ENCODE data around the gene PEAK3.
A peak's percentile ranks its signal among the peaks of the same experiment; 100 is the strongest.

The PEAK3 gene

DNA sequence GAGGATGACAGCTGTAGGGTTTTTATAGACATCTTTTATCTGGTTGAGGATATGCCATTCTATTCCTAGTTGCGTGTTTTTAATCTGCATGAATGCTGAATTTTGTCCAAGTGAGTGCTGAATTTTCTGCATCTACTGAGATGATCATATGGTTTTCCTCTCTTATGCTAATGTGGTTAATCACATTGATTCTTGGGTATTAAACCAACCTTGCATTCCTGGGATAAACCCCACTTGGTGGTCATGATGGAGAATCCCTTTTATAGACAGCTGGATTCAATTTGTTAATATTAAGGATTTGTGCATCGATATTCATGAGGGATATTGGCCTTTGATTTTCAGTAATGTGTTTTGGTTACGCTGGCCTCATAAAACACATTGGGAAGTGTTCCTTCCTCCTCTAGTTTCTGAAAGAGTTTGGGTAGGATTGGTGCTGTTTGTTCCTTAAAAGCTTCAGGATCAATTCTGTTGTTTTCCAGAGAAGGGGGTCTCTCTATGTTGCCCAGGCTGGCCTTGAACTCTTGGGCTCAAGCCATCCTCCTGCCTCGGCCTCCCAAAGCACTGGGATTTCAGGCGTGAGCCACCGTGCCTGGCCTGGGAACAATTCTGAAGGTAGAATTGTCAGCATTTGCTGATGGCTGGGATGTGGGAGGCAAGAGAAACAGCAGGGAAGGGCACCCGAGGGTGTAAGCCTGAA, 33.3 kb upstream of the PEAK3 start:
- DNase-seq = no peak

- no peak for DNase-seq
Measured at GRCh38 chr19:2312820-2313501, 31.0 kb upstream of the PEAK3 start.

GRCh38 chr19:2311093-2311492, 29.1 kb upstream of the PEAK3 start:
- no peak for DNase-seq

DNA sequence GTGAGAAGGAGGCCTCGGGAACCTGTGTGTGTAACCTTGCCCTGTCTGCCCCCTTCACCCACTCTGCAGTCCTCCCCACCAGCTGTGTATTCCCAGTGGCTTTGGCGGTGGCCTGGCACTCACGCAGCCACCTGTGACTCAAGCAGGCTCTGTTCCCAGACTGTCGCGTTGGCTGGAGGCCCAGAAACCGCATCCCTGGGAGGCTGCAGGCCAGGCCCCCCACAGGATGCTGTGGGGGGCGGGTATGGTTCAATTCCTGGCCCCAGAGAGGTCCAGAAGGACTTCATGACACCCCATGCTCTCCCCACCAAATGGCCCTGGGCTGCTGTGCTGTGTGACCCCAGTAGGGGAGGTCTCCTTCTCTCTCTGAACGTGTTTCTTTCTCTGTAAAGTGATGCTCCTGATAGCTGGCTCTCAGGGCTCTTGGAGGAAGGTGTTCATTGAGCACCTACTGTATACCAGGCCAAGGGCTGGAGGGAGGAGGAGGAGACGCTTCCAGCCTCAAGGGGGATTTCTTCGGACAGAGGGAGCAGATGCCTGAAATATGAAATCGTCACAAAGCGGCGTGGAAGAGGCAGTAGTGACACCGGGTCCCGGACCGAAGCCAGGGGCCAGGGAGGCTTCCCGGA, 27.9 kb upstream of the PEAK3 start:
- no peak for DNase-seq

- DNase-seq = no peak
Measured at GRCh38 chr19:2308114-2308556, 26.2 kb upstream of the PEAK3 start, which contains the start of gene LINGO3. Gene LINGO3, minus strand, starts transcription at chr19:2308154. Its CDS starts 16,378 bp downstream, at chr19:2291776.

DNA sequence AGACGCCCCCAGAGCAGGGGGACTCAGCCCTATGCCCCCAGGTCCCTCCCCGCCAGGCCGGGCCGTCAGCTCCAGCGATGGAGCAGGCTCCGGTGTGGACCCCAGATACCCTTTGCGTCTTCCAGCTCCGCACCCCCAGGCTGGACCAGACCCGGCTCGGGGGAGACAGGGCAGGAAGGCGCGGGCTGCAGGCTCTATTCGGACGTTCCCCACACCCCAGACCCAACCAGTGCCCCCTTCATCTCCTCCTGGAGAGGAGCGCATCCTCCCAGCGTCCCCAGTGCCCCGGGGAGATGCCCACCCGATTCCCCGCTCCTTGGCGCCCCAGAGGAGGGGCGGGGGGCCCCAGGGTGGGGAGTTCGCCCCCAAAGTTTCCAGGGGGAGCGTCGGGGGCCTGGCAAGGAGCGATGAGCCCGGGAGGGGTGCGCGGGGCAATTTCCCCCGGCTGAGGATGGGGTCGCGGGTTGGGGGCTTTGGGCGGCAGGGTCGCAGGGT, 25.6 kb upstream of the PEAK3 start:
- DNase-seq = no peak

DNA sequence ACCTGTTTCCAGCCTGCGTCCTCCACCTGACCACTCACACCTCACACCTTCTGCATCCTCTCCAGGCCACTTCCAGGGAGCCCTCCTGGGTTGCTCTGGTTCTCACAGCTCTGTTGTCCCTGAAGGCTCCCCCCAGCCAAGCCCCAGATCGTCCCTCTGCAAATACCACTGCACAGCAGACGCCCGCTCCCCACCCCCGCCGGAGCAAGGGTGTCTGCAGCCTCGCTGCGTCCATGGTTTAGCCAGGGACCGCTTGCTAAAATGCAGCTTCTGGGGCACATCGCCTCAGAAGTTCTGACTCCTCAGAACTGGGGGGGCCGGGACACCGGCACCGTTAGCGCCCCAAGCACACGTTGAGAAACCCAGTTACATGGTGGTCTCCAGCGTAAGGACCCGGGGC, 25.0 kb upstream of the PEAK3 start:
- DNase-seq = no peak

DNA sequence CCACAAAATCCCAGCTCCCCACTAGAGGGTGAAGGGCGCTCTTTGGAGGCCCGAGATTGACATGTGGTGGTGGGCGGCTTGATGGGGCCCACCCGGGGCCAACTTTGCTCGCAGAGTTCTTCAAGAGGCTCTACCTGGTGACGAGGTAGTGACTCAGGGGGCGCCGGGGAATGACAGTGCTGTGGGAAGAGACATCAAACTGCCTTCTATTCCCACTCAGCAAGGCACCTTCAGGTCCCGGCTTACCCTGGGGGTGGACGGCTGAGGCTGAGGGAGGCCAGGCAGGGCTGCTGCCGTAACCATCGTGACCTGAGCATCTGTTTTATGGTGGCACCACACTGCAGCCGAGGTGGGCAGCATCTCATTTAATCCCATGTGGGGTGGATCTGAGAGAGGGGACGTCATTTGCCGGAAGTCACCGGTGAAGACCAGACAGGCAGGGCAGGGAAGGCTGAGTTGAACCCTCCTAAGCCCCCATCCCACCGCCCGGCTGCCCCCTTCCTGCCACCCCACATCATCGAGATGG, 24.4 kb upstream of the PEAK3 start:
- no peak for DNase-seq

DNA sequence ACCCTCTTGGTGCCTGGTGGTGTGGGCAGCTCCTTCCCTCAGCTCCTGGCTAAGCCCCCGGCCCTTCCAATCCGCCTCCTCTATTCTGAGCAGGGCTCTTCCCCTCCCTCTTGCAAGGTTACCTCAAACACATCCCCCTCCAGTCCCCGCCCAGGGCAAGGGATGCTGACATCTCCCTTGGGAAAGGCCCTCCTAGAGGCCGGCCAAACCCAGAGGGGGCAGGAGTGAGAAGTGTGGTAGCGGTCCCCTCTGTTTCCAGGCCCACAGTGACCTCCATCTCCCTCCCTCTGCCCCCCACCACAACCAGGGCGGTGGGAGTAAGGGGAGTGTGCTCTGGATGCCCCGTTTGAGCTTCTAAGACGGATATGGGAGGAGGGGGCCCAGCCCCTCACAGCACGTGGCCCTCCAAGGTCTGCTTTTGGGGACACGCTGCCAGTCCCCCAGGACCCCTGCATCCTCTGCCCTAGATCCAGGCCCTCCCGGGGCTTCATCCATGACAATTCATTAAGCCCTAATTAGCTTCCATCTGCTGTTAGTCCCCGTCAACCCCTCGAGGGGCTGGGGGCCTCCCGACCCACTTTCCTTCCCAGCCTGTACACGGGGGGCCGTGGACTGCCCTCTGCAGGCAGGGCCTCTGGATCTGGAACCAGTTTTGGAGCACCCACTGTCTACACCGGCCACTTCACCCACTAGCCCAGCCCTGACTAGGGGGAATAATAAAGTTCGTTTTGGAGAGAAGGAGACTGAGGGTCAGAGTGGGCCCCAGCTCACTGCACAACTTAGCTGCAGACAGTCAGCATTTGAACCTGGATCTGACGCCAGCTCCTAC, 23.7 kb upstream of the PEAK3 start:
- no peak for DNase-seq

GRCh38 chr19:2303211-2303798, 21.3 kb upstream of the PEAK3 start:
- DNase-seq = no peak

DNA sequence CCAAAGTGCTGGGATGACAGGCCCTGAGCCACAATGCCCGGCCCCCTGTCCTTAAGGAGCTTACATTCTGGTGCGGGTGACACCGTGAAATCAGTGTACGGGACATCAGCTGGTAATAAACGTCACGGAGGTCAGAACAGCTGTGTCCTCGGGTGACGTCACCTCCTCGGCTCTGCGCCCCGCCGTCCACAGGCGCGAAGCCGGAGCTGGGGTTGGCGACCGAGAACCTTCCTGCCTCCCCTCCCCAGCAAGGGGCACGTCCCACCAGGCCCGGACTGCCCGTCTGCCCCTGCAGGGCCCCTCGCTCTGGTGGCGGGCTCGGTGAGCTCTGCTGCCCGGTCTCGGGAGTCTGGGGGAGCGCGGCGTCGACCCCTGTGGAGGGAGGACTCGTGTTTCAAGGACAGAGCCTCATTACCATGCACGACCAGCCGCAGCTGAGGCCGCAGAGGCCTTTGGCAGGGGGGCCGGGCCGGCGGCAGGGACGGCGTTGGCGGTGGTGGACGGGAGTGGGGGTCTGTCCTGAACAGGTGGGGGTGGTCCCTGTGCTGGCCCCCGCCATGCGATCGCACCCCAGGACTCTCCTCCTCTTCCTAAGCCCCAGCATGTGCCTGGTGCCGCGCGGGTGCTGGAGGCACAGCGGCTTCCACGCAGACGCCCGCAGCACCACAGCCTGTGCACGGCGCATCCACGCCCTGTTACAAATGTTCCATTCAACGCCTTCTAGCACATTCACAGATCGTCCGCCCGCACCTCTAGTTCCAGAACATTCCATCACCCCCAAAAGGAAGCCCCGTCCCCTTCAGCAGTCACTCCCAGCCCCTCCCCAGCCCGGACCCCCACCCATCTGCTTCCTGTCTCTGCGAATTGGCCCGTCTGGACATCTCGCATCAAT, 20.6 kb upstream of the PEAK3 start:
- DNase-seq = no peak

GRCh38 chr19:2300533-2300932, 18.6 kb upstream of the PEAK3 start:
- no peak for DNase-seq

- DNase-seq = no peak
Measured at GRCh38 chr19:2296141-2296540, 14.2 kb upstream of the PEAK3 start.

DNA sequence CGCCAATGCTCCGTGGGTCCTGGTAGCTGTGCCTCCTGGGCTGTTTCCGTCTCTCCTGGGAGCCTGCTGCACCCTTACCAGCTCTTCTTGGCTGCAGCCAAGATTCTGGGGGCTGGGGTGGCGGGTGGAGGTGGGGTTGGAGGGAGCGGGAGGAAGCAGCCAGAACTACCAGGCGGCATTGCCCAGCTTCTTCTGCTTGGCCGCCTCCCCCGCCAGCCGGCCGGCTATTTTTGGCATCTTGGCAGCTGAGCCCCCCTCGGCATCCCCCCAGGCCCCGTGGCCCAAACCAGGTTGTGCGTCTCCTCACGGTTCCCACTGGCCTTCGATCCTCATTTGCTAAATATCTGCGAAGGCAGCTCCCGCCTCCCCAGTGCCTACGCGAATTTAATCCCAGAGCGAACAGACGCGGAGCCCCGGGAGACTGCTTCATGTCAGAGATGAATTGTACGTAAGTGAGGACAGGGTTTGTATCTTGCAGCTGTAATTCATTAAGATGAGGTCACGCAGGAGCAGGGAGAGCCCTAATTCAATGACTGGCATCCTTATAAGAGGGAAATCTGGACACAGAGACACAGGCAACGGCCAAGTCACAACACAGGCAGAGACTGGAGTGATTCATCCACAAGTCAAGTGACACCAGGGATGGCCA, 12.8 kb upstream of the PEAK3 start:
- no peak for DNase-seq

DNA sequence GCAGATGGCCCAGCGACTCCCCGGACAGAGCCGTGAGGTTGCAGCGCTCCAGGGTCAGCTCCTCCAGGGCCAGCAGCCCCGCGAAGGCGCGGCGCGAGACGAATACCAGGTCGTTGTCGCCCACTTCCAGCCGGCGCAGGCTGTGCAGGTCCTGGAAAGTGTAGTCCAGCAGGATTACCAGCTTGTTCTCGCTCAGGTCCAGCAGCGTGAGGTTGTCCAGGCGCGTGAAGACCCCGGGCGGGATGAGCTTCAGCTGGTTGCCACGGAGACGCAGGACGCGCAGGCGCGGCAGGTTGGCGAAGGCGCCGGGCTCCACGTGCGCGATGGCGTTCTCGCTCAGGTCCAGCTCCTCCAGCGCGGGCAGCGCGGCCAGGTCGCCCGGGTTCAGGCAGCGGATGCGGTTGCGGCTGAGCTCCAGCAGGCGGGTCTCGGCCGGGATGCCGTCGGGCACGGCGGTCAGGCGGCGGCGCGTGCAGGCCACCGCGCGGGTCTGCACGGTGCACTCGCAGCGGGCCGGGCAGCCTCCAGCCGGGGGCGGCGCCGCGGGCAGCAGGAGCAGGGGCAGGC, 9.3 kb upstream of the PEAK3 start:
- DNase-seq = no peak

DNA sequence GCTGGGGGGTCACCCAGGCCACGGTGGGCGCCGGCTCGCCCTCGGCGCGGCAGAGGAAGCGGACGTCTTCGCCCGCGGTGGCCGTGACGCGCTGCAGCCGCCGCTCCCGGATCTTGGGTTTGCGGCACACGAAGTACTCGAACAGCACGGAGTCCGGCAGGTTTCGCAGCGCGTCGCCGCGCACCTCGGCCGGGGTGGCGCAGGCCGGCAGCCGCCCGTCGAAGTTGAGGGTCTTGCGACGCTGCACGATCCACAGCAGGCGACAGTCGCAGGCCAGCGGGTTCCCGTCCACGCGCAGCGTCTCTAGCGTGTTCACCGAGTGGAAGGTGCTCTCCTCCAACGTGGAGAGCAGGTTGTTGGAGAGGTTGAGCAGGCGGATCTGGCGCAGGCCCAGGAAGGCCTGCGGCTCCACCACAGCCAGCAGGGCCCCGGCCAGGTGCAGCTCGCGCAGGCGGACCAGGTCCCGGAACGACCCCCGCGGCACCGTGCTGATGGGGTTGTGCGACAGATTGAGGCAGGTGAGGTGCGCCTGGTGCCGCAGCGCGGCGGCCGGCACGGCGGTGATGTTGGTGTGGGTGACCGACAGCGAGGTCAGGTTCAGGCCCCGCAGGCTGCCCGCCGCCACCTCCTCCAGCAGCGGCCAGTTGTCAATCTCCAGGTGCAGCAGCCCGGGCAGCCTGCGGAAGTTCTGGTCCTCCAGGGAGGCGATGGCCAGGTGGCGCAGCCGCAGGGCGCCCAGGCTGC, 8.6 kb upstream of the PEAK3 start:
- peak in 1 of 2 donors; percentile 39 for DNase-seq

DNA sequence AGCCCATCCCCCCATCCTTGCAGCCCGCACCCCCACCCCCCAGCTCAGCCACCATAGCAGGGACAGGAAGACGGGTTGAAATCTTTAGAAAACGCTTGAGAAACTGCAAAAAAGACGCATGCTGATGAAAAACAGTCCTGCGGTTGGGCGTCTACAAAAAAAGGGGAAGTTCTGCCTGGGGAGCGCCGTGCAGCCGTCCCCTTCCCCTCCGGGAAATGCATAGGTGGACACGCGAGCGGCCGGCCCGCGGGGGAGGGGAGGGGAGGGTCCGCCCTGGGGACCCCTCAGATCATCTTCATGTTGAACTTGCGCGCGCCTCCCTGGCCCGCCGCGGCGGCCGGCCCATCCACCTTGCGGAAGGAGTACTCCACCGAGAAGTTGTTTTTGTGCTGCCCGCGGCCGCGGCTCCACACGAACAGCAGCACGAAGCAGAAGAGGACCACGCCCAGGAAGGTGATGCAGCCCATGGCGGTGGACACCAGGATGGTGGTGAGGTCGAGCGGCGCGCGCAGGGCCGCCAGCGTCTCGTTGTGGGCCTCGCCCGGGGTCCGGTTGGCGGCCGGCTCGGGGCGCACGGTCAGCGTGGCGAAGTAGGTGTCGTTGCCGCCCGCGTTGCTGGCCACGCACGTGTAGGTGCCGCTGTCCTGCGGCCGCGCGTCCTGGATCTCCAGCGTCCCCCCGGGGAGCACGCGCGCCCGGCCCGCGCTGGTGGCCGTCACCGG, 7.9 kb upstream of the PEAK3 start:
- peak; percentile 50 to 58 for DNase-seq

DNA sequence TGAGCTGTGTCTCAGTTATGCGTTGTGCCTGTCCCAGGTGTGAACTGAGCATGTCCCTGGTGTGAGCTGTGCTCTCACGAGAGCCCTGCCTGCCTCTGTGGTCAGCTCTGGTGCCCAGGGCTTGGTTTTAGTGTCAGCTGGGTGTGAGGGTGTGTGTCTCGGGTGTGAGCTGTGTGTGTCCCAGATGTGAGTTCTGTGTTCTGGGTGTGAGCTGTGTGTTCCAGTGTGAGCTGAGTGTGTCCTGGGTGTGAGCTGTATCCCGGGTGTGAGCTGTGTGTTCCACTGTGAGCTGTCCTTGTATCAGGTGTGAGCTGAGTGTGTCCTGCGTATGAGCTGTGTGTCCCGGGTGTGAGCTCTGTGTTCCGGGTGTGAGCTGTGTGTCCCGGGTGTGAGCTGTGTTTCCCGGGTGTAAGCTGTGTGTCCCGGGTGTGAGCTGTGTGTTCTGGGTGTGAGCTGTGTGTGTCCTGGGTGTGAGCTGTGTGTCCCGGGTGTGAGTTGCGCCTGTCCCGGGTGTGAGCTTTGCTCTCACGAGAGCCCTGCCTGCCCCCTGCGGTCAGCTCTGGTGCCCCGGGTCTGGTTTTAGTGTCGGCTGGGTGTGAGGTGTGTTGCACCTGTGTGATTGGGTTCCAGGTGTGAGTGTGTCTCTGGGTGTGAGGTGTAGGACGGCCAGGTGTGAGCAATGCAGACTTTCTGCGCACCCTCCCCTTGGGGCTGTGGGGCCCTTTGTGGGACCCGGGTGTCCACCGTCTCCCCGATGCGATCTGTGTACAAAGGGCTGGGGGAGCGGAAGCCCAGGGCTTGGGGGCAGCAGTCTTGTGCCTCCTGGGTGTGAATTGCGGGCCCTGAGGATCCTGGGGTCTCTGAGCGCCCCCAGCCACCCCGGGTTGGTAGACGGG, 7.1 kb upstream of the PEAK3 start:
- DNase-seq = no peak

Measured in stimulated activated CD4-positive, alpha-beta T cell treated with anti-CD3 and anti-CD28 coated beads, Interleukin-2, amount 100 ng/mL, for 24 hours (primary cell).